PC-9 (cell line): Measurements from ENCODE around the gene OS9.

Experiments used
- CTCF ChIP-seq: fragments of 200-600 bp; sonication (generic); conservative IDR thresholded peaks from 2 replicates; pipeline ENCODE4 v1.6.1; 2017; ENCODE audit warnings: mixed run types, antibody characterized with exemption, mild to moderate bottlenecking, moderate library complexity
- EZH2 ChIP-seq: fragments of 200-600 bp; sonication (generic); IDR thresholded peaks from 2 replicates; pipeline ENCODE4 v1.8.0; 2017; ENCODE audit warnings: antibody characterized with exemption, low read depth

GRCh38 chr12:57698414-57698813 is 4.5 kb downstream of the OS9 start:
- TF ChIP-seq CTCF (no peak), EZH2 (no peak)
